Measurements from ENCODE around the gene ABHD17C.

Gene ABHD17C

GRCh38 chr15:80691575-80691974 is 3.5 kb upstream of the ABHD17C start:
- DNase-seq = no peak

GRCh38 chr15:80693682-80694610 is 1.2 kb upstream of the ABHD17C start:
- DNase-seq = no peak

GRCh38 chr15:80694611-80695098 is 455 bp upstream of the ABHD17C start:
- peak; percentile 20 for DNase-seq

GRCh38 chr15:80695911-80696661 is 976 bp downstream of the ABHD17C start:
- DNase-seq = peak; percentile 6

GRCh38 chr15:80697075-80697685 is 2.1 kb downstream of the ABHD17C start:
- DNase-seq = no peak

GRCh38 chr15:80698676-80699075 is 3.6 kb downstream of the ABHD17C start:
- no peak for DNase-seq

- DNase-seq = no peak
Observed at GRCh38 chr15:80699981-80700380, 4.9 kb downstream of the ABHD17C start.

GRCh38 chr15:80701676-80702311 is 6.7 kb downstream of the ABHD17C start:
- no peak for DNase-seq

- no peak for DNase-seq
Observed at GRCh38 chr15:80703081-80703480, 8.0 kb downstream of the ABHD17C start.

- DNase-seq = no peak
Observed at GRCh38 chr15:80703965-80704364, 8.9 kb downstream of the ABHD17C start.

GRCh38 chr15:80706161-80706560 is 11.1 kb downstream of the ABHD17C start:
- DNase-seq = no peak

- DNase-seq = no peak
Observed at GRCh38 chr15:80709542-80709941, 14.4 kb downstream of the ABHD17C start.

GRCh38 chr15:80710635-80711554 is 15.8 kb downstream of the ABHD17C start:
- DNase-seq = no peak

GRCh38 chr15:80711886-80712285 is 16.8 kb downstream of the ABHD17C start:
- DNase-seq = no peak

GRCh38 chr15:80712956-80713355 is 17.8 kb downstream of the ABHD17C start:
- DNase-seq = no peak

GRCh38 chr15:80721476-80721875 is 26.4 kb downstream of the ABHD17C start:
- DNase-seq = no peak

GRCh38 chr15:80722811-80723210 is 27.7 kb downstream of the ABHD17C start:
- no peak for DNase-seq

GRCh38 chr15:80727196-80727595 is 32.1 kb downstream of the ABHD17C start:
- no peak for DNase-seq

- no peak for DNase-seq
Observed at GRCh38 chr15:80727596-80727995, 32.5 kb downstream of the ABHD17C start.

- DNase-seq = no peak
Observed at GRCh38 chr15:80730387-80730786, 35.3 kb downstream of the ABHD17C start.

GRCh38 chr15:80730926-80731325 is 35.8 kb downstream of the ABHD17C start:
- no peak for DNase-seq

GRCh38 chr15:80732167-80732566 is 37.1 kb downstream of the ABHD17C start:
- DNase-seq = no peak

Measured in activated gamma-delta T cell treated with Interleukin-2 at 50 U/mL for 16 hours (primary cell).